K562 (cell line): ENCODE data around the gene MOB1A. TPM values are rescaled to one million over a fixed set of nuclear protein-coding genes. Genes with fewer than 3 reads are reported as not detected.

Experiments used
- CEBPG ChIP-seq, 3 experiments: fragments of 200-800 bp in 1 of 3; sonication (Bioruptor generic) in 1 of 3; sonication (generic) in 1 of 3; formaldehyde crosslinking in 1 of 3; IDR thresholded peaks in 2 of 3; conservative IDR thresholded peaks in 1 of 3; 2 replicates each; pipeline versions ENCODE4 v1.6.1 to v1.8.0; 2016 to 2022; ENCODE audit warnings: missing compliant biosample characterization in 2 of 3, missing genetic modification characterization in 2 of 3, mild to moderate bottlenecking in 1 of 3, missing genetic modification reagents in 1 of 3
- CHD1 ChIP-seq: fragments of 200-600 bp; sonication (generic); IDR thresholded peaks from one replicate; pipeline ENCODE4 v1.6.1; 2012; ENCODE audit warnings: mild to moderate bottlenecking, moderate library complexity, low read length, inconsistent platforms
- DACH1 ChIP-seq: fragments of 450-650 bp; IDR thresholded peaks from 2 replicates; pipeline ENCODE4 v1.6.1; 2018; ENCODE audit not compliant: partially characterized antibody
- EZH2 ChIP-seq: IDR thresholded peaks from 2 replicates; pipeline ENCODE4 v1.6.1; 2012; ENCODE audit warnings: low read depth, mild to moderate bottlenecking, inconsistent platforms, low read length, borderline replicate concordance
- GABPA ChIP-seq: fragments of 200-800 bp; sonication (Bioruptor generic); conservative IDR thresholded peaks from 2 replicates; pipeline ENCODE4 v1.6.1; 2016; ENCODE audit warnings: low read depth, missing genetic modification characterization, missing compliant biosample characterization
- HBP1 ChIP-seq: fragments of 450-650 bp; formaldehyde crosslinking; IDR thresholded peaks from 2 replicates; pipeline ENCODE4 v1.4.0; 2022; ENCODE audit warnings: missing genetic modification characterization
- HEY1 ChIP-seq: fragments of 250-450 bp; sonication (Bioruptor Pico); IDR thresholded peaks from 2 replicates; pipeline ENCODE4 v1.5.0; 2020; ENCODE audit warnings: mild to moderate bottlenecking, moderate library complexity, borderline replicate concordance
- HMGXB4 ChIP-seq: sonication (generic); formaldehyde crosslinking; IDR thresholded peaks from 2 replicates; pipeline ENCODE4 v1.8.1; 2023; ENCODE audit warnings: mild to moderate bottlenecking, missing genetic modification reagents
- MCM7 ChIP-seq, 2 experiments: fragments of 450-650 bp; IDR thresholded peaks; 2 replicates each; pipeline ENCODE4 v1.6.1; 2016 to 2018
- MECOM ChIP-seq: fragments of 250-450 bp; sonication (Bioruptor Pico); IDR thresholded peaks from 2 replicates; pipeline ENCODE4 v1.8.0; 2022; ENCODE audit warnings: inconsistent platforms
- MEIS2 ChIP-seq: fragments of 450-650 bp; IDR thresholded peaks from 2 replicates; pipeline ENCODE4 v1.6.1; 2014; ENCODE audit warnings: mild to moderate bottlenecking; ENCODE audit not compliant: partially characterized antibody
- NFIX ChIP-seq: fragments of 250-450 bp; sonication (Bioruptor Pico); IDR thresholded peaks from 2 replicates; pipeline ENCODE4 v1.4.0; 2020; ENCODE audit warnings: low read depth, mild to moderate bottlenecking, moderate library complexity
- PHF20 ChIP-seq: fragments of 450-650 bp; IDR thresholded peaks from 2 replicates; pipeline ENCODE4 v1.6.1; 2018; ENCODE audit not compliant: partially characterized antibody
- SPI1 ChIP-seq: IDR thresholded peaks from 2 replicates; pipeline ENCODE4 v1.6.1; 2011; ENCODE audit warnings: low read depth, low read length, control low read depth, borderline replicate concordance
- TARDBP ChIP-seq: fragments of 450-650 bp; IDR thresholded peaks from 2 replicates; pipeline ENCODE4 v1.6.1; 2016
- XRCC5 ChIP-seq: fragments of 200-400 bp; formaldehyde crosslinking; IDR thresholded peaks from 2 replicates; pipeline ENCODE4 v1.6.1; 2017; ENCODE audit warnings: low read depth, mild to moderate bottlenecking, low read length
- ZBTB5 ChIP-seq: fragments of 450-650 bp; IDR thresholded peaks from 2 replicates; pipeline ENCODE4 v1.6.1; 2017; ENCODE audit warnings: antibody characterized with exemption
- ZNF639 ChIP-seq, 2 experiments: fragments of 200-800 bp in 1 of 2; sonication (Bioruptor generic) in 1 of 2; sonication (generic) in 1 of 2; formaldehyde crosslinking in 1 of 2; IDR thresholded peaks in 1 of 2; conservative IDR thresholded peaks in 1 of 2; 2 replicates each; pipeline versions ENCODE4 v1.5.0 to v1.6.1; 2016 to 2020; ENCODE audit warnings: missing compliant biosample characterization in 1 of 2, missing genetic modification characterization in 1 of 2, missing genetic modification reagents in 1 of 2
- ZNF668 ChIP-seq: fragments of 250-450 bp; sonication (Bioruptor Pico); IDR thresholded peaks from 2 replicates; pipeline ENCODE4 v1.8.0; 2022; ENCODE audit warnings: mild to moderate bottlenecking, inconsistent platforms
- polyA plus RNA-seq, 8 experiments: library from polyadenylated mRNA; depleted of rRNA in 4 of 8; stranded (reverse) in 5 of 8; unstranded in 3 of 8; fragments of >200 nt; fragmentation: Nextera tagmentation in 2 of 8; fragmentation: Illumina TruSeq in 1 of 8; extraction: Ambion mirVana in 2 of 8; extraction: Trizol in 1 of 8; gene quantifications; 2 replicates each; pipeline versions ENCODE4 v1.2.1 to v1.2.3, GENCODE V29; 2011 to 2014; ENCODE audit warnings: inconsistent platforms in 1 of 8, missing spikeins in 1 of 8
- total RNA-seq, 7 experiments: library from RNA; depleted of rRNA in 6 of 7; stranded (reverse); fragments of >200 nt in 6 of 7; fragmentation: Illumina TruSeq in 2 of 7; extraction: Trizol in 2 of 7; gene quantifications; 2 replicates each; pipeline versions ENCODE4 v1.2.1 to v1.2.3, GENCODE V29; 2011 to 2021; ENCODE audit warnings: low replicate concordance in 1 of 7

MOB1A gene
- total and polyA plus RNA-seq, 9 of the 15 experiments (the other 6 are each of a cell fraction or from before 2014, with no cell fraction given) = 24.8 to 100 (median 60.2) TPM

GRCh38 chr2:74198023-74198460 lies 19.4 kb upstream of the MOB1A start (continued):
- peak in 1 of 2 experiments; percentile 37; a peak in 1 of 4 replicates for TF ChIP-seq ZNF639 (CRISPR knock-in tag; conservative IDR thresholded peaks at IDR 0.05 in 1 of 2, IDR thresholded peaks at IDR 0.05 in 1 of 2)
- TF ChIP-seq HBP1 (CRISPR knock-in tag) = no peak
- no peak for TF ChIP-seq NFIX (CRISPR knock-in tag)
- TF ChIP-seq MECOM (CRISPR knock-in tag) = 0 out of 2 replicates have a peak, but pooled peaks have one; percentile 28
- TF ChIP-seq MCM7 (IDR thresholded peaks at IDR 0.05) = no peak
- no peak for TF ChIP-seq ZNF668
- no peak for TF ChIP-seq HEY1 (CRISPR knock-in tag)
- TF ChIP-seq DACH1 = no peak
- no peak for TF ChIP-seq EZH2
- TF ChIP-seq GABPA = no peak
- no peak for TF ChIP-seq HMGXB4 (CRISPR knock-in tag)
- no peak for TF ChIP-seq TARDBP
- TF ChIP-seq MEIS2 = peak; percentile 18
- no peak for TF ChIP-seq ZBTB5
- no peak for TF ChIP-seq CHD1
- TF ChIP-seq PHF20 = no peak
- peak; percentile 63; the same call in 1 of the 2 replicates for TF ChIP-seq SPI1
- TF ChIP-seq CEBPG (CRISPR knock-in tag; IDR thresholded peaks at IDR 0.05) = no peak
- no peak for TF ChIP-seq CEBPG (tag; conservative IDR thresholded peaks at IDR 0.05 in 1 of 2, IDR thresholded peaks at IDR 0.05 in 1 of 2)
- 0 out of 2 replicates have a peak, but pooled peaks have one; percentile 6 for TF ChIP-seq XRCC5
